A549 (cell line): ENCODE measurements around the gene PPP4R2.

ENCODE experiments used
- ELK1 ChIP-seq: fragments of 150-350 bp; IDR thresholded peaks from 2 replicates; pipeline ENCODE4 v1.6.1; 2014; ENCODE audit warnings: low read depth, mild to moderate bottlenecking, low read length
- EP300 ChIP-seq, 2 experiments: fragments of >200 bp; sonication (Bioruptor Twin); formaldehyde crosslinking; IDR thresholded peaks; 2 replicates in 1 of 2; 3 replicates in 1 of 2; pipeline ENCODE4 v1.6.1; 2016 to 2017
- JUN ChIP-seq, 2 experiments: fragments of >200 bp; sonication (Bioruptor Twin); formaldehyde crosslinking; IDR thresholded peaks; 2 replicates in 1 of 2; 3 replicates in 1 of 2; pipeline ENCODE4 v1.6.1; 2016 to 2017
- JUNB ChIP-seq: fragments of >200 bp; sonication (Bioruptor Twin); formaldehyde crosslinking; IDR thresholded peaks from 2 replicates; pipeline ENCODE4 v1.6.1; 2016
- KDM5A ChIP-seq: fragments of 200-600 bp; sonication (generic); IDR thresholded peaks from 2 replicates; pipeline ENCODE4 v1.6.1; 2016; ENCODE audit warnings: antibody characterized with exemption, mild to moderate bottlenecking
- MAZ ChIP-seq: fragments of 150-350 bp; IDR thresholded peaks from 2 replicates; pipeline ENCODE4 v1.6.1; 2014; ENCODE audit warnings: antibody characterized with exemption, low read depth, low read length, borderline replicate concordance
- POLR2A ChIP-seq: IDR thresholded peaks from 2 replicates; pipeline ENCODE4 v1.6.1; 2012; ENCODE audit warnings: mild to moderate bottlenecking, low read length
- RCOR1 ChIP-seq: fragments of 150-350 bp; IDR thresholded peaks from 2 replicates; pipeline ENCODE4 v1.6.1; 2014; ENCODE audit warnings: antibody characterized with exemption, low read length, low read depth
- REST ChIP-seq: fragments of 200-600 bp; sonication (generic); IDR thresholded peaks from 2 replicates; pipeline ENCODE4 v1.6.1; 2016; ENCODE audit warnings: antibody characterized with exemption, mild to moderate bottlenecking, moderate library complexity
- SMC3 ChIP-seq: fragments of >200 bp; sonication (Bioruptor Twin); formaldehyde crosslinking; IDR thresholded peaks from 3 replicates; pipeline ENCODE4 v1.6.1; 2018; ENCODE audit warnings: inconsistent platforms
- USF2 ChIP-seq: fragments of 450-650 bp; IDR thresholded peaks from 2 replicates; pipeline ENCODE4 v1.6.1; 2014; ENCODE audit warnings: antibody characterized with exemption
- ZNF302 ChIP-seq: fragments of 250-450 bp; sonication (Bioruptor Pico); IDR thresholded peaks from 2 replicates; pipeline ENCODE4 v1.9.0; 2021; ENCODE audit warnings: inconsistent platforms, mild to moderate bottlenecking, moderate library complexity
- TF ChIP-seq, protein P1 (sequence below): fragments of >200 bp; sonication (Bioruptor Twin); formaldehyde crosslinking; IDR thresholded peaks from 3 replicates; pipeline ENCODE4 v1.5.1; 2016

GRCh38 chr3:73049319-73049718 is 52.7 kb downstream of the PPP4R2 start:
- TF ChIP-seq, protein P1, sequence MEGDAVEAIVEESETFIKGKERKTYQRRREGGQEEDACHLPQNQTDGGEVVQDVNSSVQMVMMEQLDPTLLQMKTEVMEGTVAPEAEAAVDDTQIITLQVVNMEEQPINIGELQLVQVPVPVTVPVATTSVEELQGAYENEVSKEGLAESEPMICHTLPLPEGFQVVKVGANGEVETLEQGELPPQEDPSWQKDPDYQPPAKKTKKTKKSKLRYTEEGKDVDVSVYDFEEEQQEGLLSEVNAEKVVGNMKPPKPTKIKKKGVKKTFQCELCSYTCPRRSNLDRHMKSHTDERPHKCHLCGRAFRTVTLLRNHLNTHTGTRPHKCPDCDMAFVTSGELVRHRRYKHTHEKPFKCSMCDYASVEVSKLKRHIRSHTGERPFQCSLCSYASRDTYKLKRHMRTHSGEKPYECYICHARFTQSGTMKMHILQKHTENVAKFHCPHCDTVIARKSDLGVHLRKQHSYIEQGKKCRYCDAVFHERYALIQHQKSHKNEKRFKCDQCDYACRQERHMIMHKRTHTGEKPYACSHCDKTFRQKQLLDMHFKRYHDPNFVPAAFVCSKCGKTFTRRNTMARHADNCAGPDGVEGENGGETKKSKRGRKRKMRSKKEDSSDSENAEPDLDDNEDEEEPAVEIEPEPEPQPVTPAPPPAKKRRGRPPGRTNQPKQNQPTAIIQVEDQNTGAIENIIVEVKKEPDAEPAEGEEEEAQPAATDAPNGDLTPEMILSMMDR: no peak
- TF ChIP-seq RCOR1 (no peak), KDM5A (no peak), EP300 (IDR thresholded peaks at IDR 0.05) (no peak), ELK1 (no peak), REST (no peak), USF2 (no peak), JUN (IDR thresholded peaks at IDR 0.05) (no peak), SMC3 (no peak), MAZ (no peak), POLR2A (no peak), JUNB (no peak), ZNF302 (CRISPR knock-in tag) (no peak)
